Suprapubic skin (tissue), 4 donors: ENCODE data around the gene HLF.

ENCODE experiments used
- CTCF ChIP-seq, 2 donors: fragments of 200-600 bp in 1 of 2; fragments of 450-650 bp in 1 of 2; sonication (generic) in 1 of 2; IDR thresholded peaks; one replicate each; pipeline ENCODE4 v1.5.1; 2016 to 2019; ENCODE audit warnings: antibody characterized with exemption in 2 of 2, mild to moderate bottlenecking in 1 of 2, moderate library complexity in 1 of 2
- EP300 ChIP-seq: sonication (generic); formaldehyde crosslinking; IDR thresholded peaks from one replicate; pipeline ENCODE4 v1.6.1; 2017; ENCODE audit warnings: antibody characterized with exemption
- POLR2A ChIP-seq, 2 donors: fragments of 450-650 bp; IDR thresholded peaks; one replicate each; pipeline ENCODE4 v1.6.1; 2017; ENCODE audit warnings: antibody characterized with exemption in 2 of 2, mild to moderate bottlenecking in 2 of 2, moderate library complexity in 2 of 2
- POLR2AphosphoS5 ChIP-seq, 3 donors: sonication (generic); formaldehyde crosslinking; IDR thresholded peaks; one replicate each; pipeline ENCODE4 v1.6.1; 2017; ENCODE audit warnings: antibody characterized with exemption in 3 of 3

- TF ChIP-seq CTCF (IDR thresholded peaks at IDR 0.05) (no peak), POLR2A (IDR thresholded peaks at IDR 0.05) (no peak), POLR2AphosphoS5 (IDR thresholded peaks at IDR 0.05) (no peak), EP300 (no peak)
These were observed 101.3 kb downstream of the HLF start for GRCh38 chr17:55366020-55366481.
